ENCODE data around the gene IPCEF1. TPM values are rescaled to one million over a fixed set of nuclear protein-coding genes. Genes with fewer than 3 reads are reported as not detected.

Gene IPCEF1
- polyA plus RNA-seq, 1 donor from 2014 or later, result 3.9 TPM

DNA sequence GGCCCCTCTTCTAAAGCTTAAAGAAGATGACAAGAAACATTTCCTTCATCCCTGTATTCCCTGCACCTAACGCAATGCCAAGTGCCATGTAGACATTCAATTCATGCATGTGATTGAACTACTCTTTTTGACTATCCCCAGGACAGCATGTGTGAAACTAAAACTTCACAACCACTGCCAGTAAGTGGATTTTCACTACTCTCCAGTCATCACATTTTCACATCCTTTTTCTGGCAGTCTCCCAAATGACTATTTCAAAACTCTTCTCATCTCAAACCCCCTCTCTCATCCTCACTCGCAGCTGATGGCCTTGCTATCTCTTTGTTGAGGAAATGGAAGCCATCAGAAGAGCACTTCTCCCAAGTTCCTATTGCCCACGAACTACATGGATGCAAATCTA lies 194.9 kb downstream of the IPCEF1 start:
- Histone ChIP-seq H3K27me3 (ENCODE audit: insufficient read depth, low read depth, low read length) (no peaks in the 10 kb centered on the region), H3K79me2 (replicated peaks; ENCODE audit: insufficient read depth, low read length) (no peaks in the 10 kb centered on the region), H3K36me3 (ENCODE audit: insufficient read depth, low read length) (no peaks in the 10 kb centered on the region), H3K27ac (ENCODE audit: low read length) (no peak overlapping the region), H4K20me1 (ENCODE audit: insufficient read depth) (no peaks in the 10 kb centered on the region), H3K4me3 (ENCODE audit: low read length) (no peak overlapping the region), H3K9me2 (ENCODE audit: insufficient read depth, low read length) (no peaks in the 10 kb centered on the region), H2AFZ (ENCODE audit: low read depth, low read length) (no peak overlapping the region), H3F3A (ENCODE audit: insufficient read depth, low read length, poor library complexity, severe bottlenecking) (no peaks in the 10 kb centered on the region), H3K4me2 (ENCODE audit: low read length) (no peak overlapping the region), H3K9me3 (ENCODE audit: low read length) (no peaks in the 10 kb centered on the region), H3K9ac (ENCODE audit: low read length) (no peak overlapping the region)
- no peak for TF ChIP-seq RAD21 (conservative IDR thresholded peaks at IDR 0.05)
- no peak for TF ChIP-seq EP300 (conservative IDR thresholded peaks at IDR 0.05; ENCODE audit: poor library complexity, severe bottlenecking)
- TF ChIP-seq POLR2AphosphoS5 (IDR thresholded peaks at IDR 0.05), result no peak
- TF ChIP-seq SMC3 (conservative IDR thresholded peaks at IDR 0.05; ENCODE audit: poor library complexity), result no peak
- TF ChIP-seq, protein P1, sequence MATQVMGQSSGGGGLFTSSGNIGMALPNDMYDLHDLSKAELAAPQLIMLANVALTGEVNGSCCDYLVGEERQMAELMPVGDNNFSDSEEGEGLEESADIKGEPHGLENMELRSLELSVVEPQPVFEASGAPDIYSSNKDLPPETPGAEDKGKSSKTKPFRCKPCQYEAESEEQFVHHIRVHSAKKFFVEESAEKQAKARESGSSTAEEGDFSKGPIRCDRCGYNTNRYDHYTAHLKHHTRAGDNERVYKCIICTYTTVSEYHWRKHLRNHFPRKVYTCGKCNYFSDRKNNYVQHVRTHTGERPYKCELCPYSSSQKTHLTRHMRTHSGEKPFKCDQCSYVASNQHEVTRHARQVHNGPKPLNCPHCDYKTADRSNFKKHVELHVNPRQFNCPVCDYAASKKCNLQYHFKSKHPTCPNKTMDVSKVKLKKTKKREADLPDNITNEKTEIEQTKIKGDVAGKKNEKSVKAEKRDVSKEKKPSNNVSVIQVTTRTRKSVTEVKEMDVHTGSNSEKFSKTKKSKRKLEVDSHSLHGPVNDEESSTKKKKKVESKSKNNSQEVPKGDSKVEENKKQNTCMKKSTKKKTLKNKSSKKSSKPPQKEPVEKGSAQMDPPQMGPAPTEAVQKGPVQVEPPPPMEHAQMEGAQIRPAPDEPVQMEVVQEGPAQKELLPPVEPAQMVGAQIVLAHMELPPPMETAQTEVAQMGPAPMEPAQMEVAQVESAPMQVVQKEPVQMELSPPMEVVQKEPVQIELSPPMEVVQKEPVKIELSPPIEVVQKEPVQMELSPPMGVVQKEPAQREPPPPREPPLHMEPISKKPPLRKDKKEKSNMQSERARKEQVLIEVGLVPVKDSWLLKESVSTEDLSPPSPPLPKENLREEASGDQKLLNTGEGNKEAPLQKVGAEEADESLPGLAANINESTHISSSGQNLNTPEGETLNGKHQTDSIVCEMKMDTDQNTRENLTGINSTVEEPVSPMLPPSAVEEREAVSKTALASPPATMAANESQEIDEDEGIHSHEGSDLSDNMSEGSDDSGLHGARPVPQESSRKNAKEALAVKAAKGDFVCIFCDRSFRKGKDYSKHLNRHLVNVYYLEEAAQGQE (IDR thresholded peaks at IDR 0.05; ENCODE audit: borderline replicate concordance), result no peak
- TF ChIP-seq TAF1 (IDR thresholded peaks at IDR 0.05; ENCODE audit: low read depth), result no peak
- no peak for TF ChIP-seq EZH2 (IDR thresholded peaks at IDR 0.05; ENCODE audit: borderline replicate concordance, insufficient read depth, low read length, poor library complexity, severe bottlenecking)
- no peak for TF ChIP-seq MXI1 (conservative IDR thresholded peaks at IDR 0.05; ENCODE audit: poor library complexity, severe bottlenecking)
- TF ChIP-seq, protein P2, sequence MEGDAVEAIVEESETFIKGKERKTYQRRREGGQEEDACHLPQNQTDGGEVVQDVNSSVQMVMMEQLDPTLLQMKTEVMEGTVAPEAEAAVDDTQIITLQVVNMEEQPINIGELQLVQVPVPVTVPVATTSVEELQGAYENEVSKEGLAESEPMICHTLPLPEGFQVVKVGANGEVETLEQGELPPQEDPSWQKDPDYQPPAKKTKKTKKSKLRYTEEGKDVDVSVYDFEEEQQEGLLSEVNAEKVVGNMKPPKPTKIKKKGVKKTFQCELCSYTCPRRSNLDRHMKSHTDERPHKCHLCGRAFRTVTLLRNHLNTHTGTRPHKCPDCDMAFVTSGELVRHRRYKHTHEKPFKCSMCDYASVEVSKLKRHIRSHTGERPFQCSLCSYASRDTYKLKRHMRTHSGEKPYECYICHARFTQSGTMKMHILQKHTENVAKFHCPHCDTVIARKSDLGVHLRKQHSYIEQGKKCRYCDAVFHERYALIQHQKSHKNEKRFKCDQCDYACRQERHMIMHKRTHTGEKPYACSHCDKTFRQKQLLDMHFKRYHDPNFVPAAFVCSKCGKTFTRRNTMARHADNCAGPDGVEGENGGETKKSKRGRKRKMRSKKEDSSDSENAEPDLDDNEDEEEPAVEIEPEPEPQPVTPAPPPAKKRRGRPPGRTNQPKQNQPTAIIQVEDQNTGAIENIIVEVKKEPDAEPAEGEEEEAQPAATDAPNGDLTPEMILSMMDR (IDR thresholded peaks at IDR 0.05; ENCODE audit: poor library complexity, severe bottlenecking), result no peak

DNA sequence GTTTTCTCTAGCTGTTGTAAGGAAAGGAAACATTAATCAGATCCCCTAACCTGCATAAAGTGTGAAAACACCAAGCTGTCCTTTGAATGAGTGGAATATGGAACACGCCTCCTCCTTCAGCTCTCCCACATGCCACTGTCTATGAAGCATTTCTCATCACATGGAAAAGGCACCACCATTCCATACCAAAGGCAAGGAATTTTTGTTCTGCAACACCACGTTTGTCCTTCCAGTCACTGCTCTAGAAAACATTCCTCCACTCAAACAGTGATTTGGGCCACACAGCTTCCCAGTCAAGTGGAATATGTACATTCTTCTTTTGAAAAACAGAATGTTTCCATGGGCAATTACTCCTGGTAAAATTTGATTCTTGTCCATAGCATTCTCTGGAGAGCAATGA lies 197.5 kb downstream of the IPCEF1 start:
- Histone ChIP-seq H3K9ac (ENCODE audit: low read length) (no peak overlapping the region), H3F3A (ENCODE audit: insufficient read depth, low read length, poor library complexity, severe bottlenecking) (no peaks in the 10 kb centered on the region), H4K20me1 (ENCODE audit: insufficient read depth) (no peaks in the 10 kb centered on the region), H3K9me3 (ENCODE audit: low read length) (no peaks in the 10 kb centered on the region), H3K36me3 (ENCODE audit: insufficient read depth, low read length) (no peaks in the 10 kb centered on the region), H2AFZ (ENCODE audit: low read depth, low read length) (no peak overlapping the region), H3K27ac (ENCODE audit: low read length) (peak overlapping the region; percentile 44), H3K27me3 (ENCODE audit: insufficient read depth, low read depth, low read length) (no peaks in the 10 kb centered on the region), H3K4me2 (ENCODE audit: low read length) (no peak overlapping the region), H3K4me3 (ENCODE audit: low read length) (no peak overlapping the region), H3K9me2 (ENCODE audit: insufficient read depth, low read length) (no peaks in the 10 kb centered on the region), H3K79me2 (replicated peaks; ENCODE audit: insufficient read depth, low read length) (no peaks in the 10 kb centered on the region)
- no peak for TF ChIP-seq EP300 (conservative IDR thresholded peaks at IDR 0.05; ENCODE audit: poor library complexity, severe bottlenecking)
- TF ChIP-seq, protein P1 (IDR thresholded peaks at IDR 0.05; ENCODE audit: borderline replicate concordance), result no peak
- no peak for TF ChIP-seq EZH2 (IDR thresholded peaks at IDR 0.05; ENCODE audit: borderline replicate concordance, insufficient read depth, low read length, poor library complexity, severe bottlenecking)
- no peak for TF ChIP-seq MXI1 (conservative IDR thresholded peaks at IDR 0.05; ENCODE audit: poor library complexity, severe bottlenecking)
- TF ChIP-seq, protein P2 (IDR thresholded peaks at IDR 0.05; ENCODE audit: poor library complexity, severe bottlenecking), result no peak
- no peak for TF ChIP-seq SMC3 (conservative IDR thresholded peaks at IDR 0.05; ENCODE audit: poor library complexity)
- TF ChIP-seq RAD21 (conservative IDR thresholded peaks at IDR 0.05), result no peak
- TF ChIP-seq POLR2AphosphoS5 (IDR thresholded peaks at IDR 0.05), result no peak
- TF ChIP-seq TAF1 (IDR thresholded peaks at IDR 0.05; ENCODE audit: low read depth), result no peak
